Stimulated activated CD4-positive, alpha-beta T cell treated with anti-CD3 and anti-CD28 coated beads, Interleukin-15, amount 100 ng/mL, for 48 hours (primary cell): ENCODE results near the gene ENPP6.

ENCODE experiments used
- DNase-seq, 2 donors: peaks; one replicate each; pipeline ENCODE4 v3.0.0-alpha.2; 2020; ENCODE audit warnings: low read depth in 2 of 2

ENPP6 gene

DNA sequence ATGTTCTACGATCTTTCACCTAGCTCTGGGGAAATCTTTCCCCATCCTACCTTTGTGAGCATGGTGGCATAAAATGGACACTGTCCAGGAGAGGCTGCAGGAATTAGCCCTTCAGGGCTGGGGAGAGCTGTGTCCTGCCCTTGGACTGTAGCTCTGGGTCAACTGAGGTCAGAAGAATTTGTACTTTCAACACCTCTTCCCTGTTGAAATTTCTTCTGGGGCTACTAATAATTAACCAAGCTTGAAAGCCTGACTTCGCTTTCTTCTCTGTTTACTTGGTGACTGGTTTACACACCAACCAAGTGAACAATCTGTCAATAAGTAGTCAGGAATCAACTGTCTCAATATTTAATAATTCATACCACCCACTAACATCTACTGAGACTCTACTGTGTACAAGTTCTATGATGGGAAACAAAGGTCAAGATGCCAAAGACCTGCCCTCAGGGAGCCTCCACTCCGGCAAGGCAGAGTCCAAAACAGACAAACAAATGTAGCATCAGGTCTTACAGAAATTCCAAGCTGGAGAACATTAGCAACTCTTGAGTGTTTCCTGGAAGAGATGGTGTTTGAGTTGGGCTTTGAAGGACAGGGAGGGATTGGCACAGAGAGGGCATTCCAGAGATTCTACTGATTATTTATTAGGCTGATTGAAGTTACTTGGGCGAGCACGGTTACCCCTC lies 113.1 kb downstream of the ENPP6 start:
- DNase-seq, result no peak

DNA sequence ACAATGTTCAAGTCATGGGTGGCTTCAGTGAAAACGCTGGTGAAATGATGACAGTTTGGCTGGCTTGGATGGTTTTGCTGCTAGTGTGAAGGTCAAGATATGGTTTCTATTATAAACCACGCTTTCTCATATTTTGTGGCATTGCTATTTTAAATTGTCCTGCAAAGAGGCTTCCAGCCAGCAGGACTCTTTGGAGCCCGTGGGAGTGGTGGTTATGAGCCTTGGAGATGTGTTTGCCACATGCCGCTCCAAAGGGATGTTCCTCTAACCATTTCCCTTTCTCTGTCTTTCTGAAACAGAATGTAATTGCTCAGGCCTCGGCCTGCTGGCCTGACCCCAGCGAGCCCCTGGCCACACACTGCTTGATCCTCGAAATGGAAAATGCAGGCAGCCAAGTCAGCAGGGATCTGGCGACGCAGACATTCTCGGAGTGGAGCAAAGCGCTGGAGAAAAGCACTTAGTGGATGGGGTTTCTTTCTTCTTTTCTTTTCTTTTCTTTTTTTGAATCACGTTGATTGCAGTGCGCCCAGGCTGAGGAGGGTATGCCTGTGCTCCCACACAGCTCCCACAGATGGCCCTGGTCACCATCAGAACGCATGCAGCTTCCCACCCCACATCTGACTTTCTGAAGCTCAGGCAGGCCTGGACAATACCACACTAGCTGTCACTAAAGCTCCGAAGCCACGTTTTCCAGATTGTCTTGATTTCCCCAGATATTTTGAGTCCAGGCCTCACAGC lies 114.0 kb downstream of the ENPP6 start:
- no peak for DNase-seq

DNA sequence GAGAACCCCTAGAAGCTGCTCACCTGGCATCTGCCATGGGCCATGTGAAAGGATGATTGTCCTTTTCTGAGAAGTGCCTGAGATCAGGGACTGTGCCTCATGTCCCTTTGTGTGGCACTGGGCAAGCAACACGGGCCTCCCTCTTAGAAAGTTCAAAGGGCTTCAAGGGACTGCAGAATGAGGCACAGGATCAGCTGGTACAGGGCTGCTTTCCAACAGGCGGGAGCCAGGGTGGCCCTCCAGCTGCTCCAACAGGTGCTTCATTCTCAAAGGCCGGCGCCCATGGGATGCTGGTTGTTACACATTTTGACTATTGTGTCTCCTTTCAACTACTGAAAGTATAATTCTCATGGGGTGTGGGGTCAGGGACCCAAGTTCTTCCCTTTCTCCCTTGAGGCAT lies 114.7 kb downstream of the ENPP6 start:
- no peak for DNase-seq

DNA sequence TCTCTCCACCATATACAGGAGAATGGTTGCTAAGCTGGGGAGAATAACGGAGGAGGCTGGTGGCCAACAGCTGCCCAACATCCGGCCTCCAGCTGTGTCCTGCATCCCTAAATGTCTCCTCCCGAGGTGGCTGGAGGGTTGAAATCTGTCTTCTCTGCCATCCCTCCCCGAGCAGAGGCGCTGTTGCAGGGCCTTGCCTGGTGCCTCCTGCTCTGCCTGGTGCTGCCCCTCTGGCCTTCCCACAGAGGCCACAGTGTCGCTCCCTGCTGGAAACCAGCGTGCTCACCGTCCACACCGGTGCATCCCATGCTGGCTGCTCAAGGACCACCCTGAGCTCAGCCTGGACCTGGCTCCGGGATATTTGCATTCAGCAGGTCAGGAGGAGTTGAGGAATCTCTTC lies 115.2 kb downstream of the ENPP6 start:
- no peak for DNase-seq

DNA sequence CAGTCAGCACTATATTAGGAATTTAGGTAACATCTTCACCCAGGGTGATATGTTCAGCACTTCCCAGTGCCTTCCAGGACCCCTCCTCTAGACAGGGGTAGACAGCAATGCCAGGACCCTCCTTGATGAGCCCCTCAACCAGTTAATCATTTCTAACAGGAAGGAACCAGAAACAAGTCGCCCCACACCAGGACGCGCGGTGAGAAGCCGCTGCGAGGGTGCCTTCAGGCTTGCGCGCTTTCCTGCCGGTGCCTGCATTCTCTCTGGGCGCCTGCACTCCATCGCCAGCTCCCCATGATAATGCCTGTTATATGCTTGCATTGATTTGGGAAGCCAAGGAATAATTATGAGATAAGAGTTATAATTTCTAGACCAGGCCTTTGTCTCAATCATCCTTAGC lies 116.0 kb downstream of the ENPP6 start:
- DNase-seq, result no peak

DNA sequence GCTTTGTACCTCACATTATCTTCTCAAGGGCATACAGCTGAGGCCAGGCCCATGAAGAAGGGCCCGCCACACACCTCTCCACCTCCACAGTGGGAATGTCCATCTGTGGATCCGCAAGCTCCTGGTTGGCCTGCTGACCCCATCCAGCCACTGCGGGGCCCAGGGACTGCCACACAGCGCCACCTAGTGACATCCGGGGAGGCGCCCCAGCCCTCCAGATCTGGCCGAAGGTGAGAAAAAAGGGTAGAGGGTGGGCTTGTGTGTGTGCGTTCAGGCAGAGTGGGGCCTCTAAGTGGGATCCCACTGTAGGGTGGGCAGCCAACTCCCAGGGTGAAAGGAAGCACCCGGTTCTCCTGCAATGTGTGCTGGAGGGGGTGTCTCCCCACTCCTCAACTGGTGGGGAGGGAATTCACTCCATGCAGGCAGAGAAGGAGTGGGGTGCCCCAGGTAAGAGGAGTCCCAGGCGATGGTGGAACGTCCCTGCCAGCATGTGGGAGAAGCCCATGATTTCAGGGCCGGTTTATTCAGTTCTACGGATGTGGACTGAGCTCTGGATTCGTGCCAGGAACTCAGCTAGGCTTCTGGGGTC lies 117.3 kb downstream of the ENPP6 start:
- peak; percentile 8 to 31 for DNase-seq

DNA sequence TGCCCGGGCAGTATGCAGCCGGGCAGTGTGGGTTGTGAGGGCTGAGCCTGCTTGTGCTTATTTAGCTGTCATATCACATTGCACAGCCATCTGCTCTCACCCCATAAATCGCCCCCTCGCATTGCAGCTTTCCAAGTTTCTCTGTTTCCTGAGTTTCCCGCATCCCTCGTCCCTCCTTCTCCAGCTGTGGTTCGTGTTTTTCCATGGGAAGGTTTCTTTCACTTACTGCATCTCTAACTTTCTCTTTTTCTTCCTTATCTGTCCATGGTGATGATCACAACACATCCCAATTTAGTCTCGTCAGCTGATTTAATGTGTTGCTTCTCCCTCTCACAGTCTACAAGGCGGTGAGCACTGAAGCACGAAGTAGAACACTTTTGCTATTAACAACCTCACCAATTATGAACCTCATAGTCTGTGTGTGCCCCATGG lies 118.1 kb downstream of the ENPP6 start:
- no peak for DNase-seq

DNA sequence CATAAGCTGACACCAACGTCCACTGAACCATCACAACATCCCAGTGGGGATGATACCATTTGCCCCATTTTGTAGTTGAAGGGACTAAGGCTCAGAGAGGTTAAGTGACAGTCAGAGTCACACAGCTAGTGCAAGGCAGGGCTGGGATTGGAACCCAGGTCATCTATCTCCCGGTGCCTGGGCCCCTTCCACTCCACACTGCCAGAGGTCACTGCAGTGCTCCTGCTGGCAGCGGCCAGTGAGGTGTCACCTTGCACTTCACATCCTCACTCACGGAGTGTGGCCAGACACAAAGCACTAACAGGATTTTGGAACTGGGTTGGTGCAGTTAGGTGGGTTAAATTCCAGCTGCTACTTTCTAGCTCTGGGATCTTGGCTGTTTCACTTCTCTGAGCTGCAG lies 118.7 kb downstream of the ENPP6 start:
- DNase-seq, result no peak

DNA sequence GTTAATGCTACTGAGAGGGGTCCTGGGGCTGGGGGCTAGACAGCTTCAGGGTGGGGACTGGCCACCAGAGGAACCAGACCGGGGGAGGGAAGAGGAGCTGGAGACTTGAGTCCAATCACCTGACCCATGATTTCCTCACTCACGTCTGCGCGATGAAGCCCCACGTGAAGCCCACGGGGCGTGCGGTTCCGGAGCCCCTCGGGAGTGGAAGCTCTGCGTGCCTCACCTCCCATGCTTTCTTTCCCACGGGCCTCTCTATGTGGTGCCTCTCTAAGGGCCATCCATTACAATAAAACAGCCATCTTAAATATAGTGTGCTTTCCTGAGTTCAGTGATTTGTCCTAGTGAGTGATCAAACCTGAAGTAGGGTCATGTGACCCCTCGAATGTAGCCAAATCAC lies 119.9 kb downstream of the ENPP6 start:
- DNase-seq, result no peak

DNA sequence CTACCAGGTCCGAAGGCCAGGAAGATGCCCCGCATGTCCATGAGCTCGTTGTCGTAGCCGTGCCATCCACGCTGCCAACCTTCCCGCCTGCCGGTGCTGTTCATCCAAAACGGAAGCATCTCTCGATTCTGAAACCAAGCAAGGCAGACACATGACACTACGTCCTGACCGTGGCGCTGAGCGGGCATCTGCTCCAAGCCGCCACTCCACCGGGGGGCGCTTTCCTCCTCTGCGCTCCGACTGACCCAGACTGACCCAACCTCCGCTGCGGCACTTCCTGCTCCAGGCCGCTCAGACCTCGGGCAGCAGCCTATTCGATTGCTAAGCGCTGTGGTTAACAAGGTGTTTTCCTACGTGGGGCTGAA lies 120.5 kb downstream of the ENPP6 start:
- DNase-seq, result peak in 1 of 2 donors; percentile 15

DNA sequence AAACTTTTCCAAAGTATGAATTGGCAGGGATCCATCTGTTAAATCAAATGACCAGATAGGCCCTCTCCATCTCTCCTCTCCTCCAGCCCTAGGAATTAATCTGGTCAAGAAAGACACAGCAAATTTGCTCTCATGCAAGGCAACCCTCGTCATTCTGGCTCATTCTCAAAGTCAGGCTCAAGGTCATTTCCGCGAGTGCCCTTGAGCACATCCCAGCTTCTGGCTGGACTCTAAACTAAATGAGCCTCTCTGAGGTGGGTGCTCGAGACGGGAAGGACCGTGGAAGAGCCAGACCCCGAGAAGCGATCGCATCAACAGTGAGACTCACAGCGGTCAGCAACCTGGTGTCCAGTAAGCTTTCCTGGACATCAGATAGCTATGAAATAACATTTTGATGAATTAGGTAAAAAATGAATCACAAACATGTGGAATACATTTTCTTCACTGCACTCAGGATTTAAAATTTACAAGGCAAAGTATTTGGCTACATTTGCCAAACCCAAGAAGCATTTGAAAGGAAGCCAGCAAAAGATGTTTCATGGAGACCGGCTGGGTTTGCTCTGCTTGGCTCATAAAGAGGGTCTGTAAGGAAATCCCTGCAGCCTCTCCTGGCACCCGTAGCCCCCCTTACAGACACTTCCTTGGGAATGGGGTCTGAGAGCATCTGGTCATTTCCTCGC lies 121.0 kb downstream of the ENPP6 start:
- no peak for DNase-seq

DNA sequence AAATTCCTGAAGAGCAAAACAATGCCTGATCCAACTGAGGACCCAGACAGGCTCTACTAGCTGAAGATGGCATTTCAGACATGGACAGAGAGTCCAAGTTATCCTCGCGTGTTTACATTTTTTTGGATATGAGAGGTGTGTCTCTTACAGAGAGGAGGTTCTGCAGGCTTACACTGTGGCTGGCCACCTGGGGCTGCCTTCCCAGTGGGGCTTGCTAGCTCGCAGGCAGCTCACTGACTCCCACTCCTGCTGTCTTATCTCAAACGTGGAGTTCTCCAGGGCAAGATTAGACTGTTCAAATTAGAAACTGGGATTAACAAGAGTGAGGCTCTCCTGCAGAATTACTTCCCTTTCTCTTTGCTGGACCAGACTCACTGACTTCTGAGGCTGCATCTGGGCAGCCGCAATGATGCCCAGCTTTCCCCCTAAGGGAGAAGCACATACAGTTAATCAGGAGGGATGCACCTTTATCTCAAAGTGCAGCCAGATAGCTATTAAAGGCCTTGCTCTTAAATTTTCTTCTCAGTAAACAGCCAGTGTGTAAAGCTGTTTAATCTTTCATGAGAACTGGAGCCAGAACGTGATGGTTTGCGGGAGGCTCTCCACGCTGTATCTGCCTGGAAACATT lies 123.0 kb downstream of the ENPP6 start:
- DNase-seq, result no peak

DNA sequence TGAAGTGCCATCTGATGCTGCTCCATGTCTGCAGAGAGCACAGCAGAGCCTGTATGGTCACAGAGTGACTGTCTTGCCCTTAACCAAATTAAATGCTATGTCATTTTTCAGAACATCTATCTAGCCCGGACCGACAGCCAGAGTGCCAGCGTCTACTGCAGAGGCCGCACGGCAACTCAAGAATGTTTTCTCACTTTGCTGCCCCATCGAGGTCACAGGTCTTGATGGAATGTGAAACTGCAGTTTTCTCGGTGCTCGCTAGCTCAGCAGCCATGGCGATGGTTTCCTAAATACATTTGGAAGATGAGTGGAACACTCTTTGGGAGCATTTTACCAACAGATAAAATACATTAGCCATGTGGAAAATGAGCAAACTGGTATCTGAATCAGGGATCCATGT lies 125.7 kb downstream of the ENPP6 start:
- no peak for DNase-seq

DNA sequence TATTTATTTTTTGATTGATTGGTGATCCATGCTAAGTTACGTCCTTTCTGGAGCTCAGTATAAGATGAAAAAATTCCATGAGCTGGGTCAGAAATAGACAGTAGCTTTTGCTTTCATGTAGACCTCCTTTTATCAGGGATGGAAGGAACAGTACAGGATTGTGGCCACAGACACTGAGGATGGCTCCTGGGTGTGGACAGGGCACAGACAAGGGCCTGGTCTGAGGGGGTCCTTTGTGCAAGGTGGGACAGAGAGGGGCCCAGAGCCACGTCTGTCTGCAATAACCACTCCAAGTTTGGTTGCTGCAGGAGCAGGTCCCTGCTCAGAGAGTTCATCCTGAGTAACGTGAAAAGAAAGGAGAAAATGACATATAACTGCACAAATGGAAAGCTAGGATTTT lies 127.1 kb downstream of the ENPP6 start:
- DNase-seq, result no peak

DNA sequence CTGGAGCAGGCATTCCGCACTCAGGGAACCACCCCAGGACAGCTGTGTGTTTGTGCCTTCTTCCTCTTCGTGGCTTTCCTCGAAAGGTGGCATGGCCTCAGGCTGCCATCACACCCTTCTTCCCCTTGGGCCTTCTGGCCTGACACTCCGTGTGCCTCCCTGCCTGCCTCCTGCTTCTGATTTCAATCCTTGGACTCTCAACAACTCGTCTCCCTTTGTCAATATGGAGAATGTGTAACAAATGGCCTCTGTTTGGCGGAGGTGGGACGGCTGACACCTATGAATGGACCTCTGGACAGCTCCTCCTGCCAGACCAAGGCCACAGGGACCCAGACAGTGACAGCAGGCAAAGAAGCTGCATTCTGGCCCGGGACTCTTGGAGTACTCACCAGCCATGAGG lies 137.0 kb downstream of the ENPP6 start:
- no peak for DNase-seq

DNA sequence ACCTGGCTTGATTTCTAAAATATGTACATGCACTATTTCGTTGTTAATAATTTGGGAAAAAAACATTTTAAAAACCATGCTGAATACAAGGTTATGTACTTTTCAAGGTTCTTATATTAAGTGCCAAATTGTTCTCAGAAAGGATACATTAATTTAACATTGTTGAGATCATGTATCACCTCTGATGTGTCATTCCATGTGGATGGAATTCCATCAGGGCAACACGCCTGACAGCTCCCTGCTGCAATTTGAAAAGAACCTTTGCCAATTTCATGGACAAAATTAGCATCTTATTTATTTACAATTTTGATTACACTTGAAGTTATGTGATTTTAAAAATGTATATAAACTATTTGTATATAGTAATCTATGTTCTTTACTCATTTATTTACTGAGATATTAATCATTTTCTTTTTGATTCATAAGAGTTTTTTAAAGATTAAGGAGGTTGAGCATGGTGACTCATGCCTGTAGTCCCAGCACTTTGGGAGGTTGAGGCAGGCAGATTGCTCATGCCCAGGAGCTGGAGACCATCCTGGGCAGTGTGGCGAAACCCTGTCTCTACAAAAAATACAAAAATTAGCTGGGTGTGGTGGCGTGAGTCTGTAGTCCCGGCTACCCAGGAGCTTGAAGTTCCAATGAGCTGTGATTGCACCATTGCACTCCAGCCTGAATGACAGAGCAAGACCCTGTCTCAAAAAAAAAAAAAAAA lies 142.8 kb downstream of the ENPP6 start:
- no peak for DNase-seq

DNA sequence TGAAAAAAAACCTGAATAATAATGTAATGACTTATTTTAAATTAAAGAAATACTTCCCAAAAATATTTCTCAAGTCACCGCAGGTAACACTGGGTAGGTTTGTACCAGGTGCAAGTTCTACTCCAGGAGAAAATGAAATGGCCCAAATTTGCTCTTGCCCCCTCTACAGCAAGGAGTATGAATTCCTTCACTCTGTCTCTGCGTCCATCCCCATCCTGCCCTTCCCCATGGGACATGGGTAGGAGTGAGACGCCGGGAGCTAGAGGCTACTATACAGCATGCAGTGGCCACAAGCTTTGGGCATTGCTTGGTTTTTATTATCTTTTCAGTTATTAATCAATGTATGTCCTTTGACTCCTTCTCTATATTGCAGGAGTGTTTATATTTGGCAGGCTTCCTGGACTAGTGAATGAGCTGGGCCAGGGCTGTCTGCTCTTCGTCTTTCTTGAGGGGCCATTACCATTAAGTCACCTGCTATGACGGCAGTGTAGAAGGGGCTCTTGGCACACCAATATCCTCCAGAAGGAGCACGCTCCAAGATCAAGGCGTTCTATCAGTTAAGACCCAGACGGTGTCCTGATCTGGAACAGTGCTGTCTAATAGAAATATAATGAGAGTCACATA lies 149.6 kb downstream of the ENPP6 start:
- DNase-seq, result no peak

DNA sequence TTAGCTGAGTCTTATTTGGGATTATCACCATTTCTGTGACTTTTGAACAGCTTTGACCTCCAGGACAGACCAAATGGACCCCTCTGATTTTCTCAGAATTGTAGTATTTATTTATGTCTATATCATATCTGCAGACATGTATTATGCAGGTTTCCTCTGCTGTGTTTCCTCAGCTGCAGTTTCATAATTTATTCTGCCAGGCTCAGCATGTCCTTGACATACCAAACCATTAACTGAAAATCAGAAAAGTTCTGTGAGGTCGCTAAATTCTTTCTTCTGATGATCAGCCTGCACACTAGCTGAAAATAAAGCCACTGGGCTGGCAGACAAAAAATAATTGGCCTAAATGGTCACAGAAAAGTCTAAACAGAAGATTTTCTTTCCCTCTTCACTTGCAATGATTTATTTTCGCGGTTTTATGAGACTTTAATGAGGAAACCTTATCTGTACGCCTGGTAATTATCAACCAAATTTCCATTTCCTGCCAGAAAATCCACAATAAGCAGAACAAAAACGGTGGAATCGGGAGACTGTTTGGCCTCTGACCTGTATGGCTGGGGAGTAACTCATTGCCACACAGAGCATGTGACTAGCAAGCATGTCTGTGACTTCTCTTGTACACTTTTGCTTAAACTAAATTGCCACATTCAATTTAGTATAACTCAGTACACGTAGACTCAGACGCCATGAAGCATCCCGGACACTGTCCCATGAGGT lies 150.9 kb downstream of the ENPP6 start:
- no peak for DNase-seq

DNA sequence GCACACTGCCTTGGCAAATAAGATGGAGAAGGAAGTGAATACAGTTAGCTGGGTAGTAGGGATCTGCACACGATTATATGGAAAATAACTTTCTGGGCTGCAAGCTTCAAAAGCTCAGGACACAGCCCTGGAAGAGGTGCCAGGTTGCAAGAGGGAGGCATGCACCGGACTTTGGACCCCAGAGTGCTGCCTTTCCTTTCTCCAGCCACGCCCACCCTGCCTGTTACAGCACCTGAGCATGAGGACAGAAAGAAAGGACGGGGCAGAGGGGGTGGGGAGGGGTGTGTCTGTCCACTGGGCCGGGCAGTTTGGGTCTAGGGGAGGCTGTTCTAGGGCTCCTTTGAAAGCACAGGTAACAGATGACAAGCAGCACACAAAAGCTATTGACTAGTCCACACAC lies 152.8 kb downstream of the ENPP6 start:
- DNase-seq, result no peak

DNA sequence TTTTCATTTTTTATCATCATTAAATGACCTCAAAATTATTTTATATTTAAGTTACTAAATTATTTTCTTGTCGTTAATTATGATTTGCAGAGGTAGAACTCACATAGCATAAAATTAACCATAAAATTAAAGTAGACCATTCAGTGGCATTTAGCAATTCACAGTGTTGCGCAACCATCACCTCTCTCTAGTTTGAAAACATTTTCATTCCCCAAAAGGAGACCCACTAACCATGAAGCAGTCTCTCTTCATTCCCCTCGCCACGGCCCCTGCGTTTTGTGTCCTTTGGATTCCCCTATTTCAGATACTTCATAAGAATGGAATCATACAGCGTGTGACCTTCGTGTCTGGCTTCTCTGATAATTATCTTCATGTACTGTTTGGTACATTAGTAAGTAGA lies 154.9 kb downstream of the ENPP6 start:
- no peak for DNase-seq

DNA sequence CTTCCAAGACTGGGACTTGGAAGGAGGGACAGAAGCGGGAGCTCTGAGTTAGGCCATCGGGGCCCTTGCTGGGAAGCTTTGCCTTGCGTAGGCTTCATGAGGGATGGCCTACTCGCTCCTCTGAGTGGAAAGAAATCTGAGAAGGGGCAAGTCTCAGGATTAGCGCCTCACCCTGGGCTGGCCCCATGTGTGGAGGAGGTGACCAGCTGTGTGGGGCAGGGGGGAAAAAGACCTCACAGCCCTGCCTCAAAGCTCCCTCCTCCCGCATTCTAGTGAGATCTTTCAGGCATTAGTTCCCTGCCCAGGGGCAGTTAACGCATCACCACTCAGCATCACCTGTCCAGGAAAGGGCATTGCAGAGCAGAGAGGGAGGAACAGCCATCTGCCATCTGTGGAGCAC lies 156.1 kb downstream of the ENPP6 start:
- no peak for DNase-seq
